8988T (cell line): ENCODE results near the gene RNF17.
"Not testable (repeated sequence)": the region's sequence is repeated elsewhere in the genome, so short reads cannot be mapped to it uniquely, and the experiment has no call there.

Experiments
- DNase-seq: peaks from one replicate; pipeline ENCODE4 v3.0.0; 2011

RNF17 gene

DNA sequence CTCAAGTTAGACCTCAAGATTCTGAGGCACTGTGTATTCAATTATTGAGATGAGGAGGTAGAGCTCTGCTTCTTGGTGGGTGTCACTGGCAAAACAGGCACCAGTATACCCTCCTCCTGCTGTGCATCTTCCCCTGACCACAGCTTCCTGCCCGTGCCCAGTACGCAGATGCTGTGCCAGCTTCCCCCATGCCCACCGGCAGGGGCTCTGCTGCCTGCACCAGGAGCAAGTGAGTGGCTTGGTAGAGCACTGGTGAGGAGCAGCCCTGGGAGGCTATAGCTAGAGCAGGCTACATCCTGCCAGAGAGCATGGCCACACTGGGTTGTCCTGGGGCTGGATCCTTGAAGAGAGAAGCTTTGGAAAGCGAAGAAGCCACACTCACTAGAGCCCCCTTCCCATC is 21.0 kb upstream of the RNF17 start:
- DNase-seq = no peak

DNA sequence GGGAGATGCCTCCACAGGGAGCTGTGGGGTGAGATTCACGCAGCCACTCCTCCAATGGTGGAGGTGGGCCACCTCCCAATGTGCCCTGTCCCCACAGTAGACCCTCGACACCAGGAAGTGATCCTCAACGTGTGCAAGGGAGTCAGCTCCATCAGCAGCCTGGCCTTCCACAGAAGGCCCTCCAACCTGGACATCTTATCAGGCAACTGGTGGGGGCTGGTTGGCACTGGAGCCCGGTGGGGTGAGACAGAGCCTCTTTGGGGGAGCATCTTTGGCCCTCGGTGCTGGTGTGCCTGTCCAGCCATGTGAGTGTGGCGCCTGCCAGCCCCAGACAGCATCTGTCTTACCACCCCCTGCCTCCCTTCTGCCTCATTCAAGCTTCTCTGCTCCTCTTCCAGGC is 19.7 kb upstream of the RNF17 start:
- no peak for DNase-seq

GRCh38 chr13:24745516-24745860 is 18.5 kb upstream of the RNF17 start:
- DNase-seq = no peak

GRCh38 chr13:24745861-24746617 is 17.9 kb upstream of the RNF17 start:
- DNase-seq = no peak

DNA sequence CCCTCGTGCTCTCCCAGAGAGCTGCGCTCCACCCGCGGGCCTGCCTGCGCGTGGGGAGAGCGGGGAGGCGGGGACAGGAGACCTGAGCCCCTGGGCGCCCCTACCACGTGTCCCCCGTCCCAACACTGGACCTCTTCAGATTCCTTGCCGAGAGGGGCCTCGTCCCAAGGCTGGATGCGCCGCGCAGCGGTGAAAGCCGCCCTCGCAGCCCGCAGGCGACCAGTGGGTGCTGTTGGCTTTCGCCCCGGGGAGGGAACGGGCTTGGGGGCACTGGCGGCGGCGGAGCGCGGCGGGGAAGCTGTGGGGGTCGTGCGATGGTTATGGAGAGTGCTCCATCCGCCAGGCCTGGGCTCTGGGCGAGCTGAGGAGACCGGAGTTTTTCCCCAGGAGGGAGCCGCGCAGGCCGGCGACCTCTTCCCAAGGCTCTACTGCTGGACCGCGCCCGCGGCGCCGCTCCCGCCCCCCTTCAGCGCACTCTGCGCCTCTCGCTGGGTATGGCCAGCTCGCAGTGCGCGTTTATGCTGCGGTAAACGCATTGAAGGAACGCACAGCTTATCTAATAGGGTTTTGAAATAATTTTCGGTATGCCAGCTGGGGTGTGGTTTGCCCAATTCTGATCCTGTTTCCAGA is 17.2 kb upstream of the RNF17 start:
- no peak for DNase-seq

DNA sequence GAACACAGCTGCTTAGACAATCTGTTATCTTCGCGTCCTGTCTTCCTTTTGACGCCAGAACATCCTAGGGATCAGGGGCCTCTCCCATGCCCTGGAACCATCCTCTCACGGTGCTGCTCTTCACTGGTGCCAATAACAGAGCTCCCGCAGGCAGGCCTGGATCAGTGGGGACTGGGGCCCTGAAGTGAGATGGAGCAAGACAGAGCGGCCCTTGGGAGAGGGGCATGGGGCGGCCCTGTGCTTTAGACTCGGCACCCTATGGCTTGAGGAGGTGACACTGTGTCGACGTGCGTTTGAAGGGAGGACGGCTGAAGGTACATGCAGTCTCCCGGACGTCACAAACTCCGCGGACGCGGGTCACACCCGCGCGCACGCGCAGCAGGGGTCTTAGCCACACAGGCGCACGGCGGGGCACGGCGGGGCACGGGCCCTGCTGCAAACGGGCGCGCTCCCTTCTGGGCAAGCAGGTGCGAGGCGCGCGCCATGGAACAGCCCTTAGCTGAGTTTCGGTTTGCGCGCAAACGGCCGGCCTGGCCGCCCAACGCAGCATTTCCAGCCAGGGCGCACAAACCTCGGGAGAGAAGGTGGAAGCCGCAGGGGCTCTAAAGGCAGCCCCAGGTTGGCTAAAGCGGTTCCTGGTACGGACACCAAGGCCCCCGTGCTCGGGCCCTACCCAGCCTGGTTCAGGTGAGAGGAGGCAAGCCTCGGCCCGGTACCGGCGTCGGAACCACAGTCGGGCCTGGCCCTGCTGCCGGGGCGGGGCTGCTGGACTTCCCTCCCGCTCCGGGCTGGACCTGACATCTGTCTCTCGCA is 16.5 kb upstream of the RNF17 start:
- DNase-seq = no peak

DNA sequence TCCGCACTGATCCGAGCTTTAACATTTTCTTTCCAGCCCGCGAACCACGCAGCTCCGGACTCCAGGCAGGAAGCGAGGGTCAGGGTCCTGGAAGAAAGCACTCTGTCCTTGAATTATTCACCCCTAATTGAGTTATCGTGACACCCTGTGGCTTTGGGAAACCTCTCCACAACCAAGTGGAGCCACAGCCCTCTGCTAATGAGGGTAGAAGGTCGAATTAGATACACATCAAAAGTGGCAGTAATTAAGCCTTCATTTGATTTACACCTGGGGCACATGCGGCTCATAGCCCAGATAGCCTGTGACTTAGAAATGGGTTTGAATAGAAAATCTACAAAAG is 15.9 kb upstream of the RNF17 start:
- DNase-seq = no peak

DNA sequence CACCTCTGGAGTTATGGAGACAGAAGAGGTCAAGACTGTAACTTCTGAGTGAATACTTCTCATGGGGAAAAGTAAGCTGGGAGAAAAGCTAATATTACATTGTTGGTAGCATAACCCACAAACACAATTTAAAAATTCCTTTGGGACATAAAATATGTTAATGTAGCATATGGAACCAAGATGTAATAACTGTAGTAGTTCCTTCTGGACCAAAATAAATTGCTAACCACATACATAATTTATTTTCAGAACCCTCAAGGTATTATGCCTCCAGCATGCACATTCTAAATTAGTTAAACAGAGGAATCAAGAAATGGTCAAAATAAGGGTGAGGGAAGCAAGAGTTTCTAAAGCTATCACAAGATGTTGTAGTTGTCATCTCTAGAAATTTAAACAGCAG is 4.8 kb upstream of the RNF17 start:
- DNase-seq = no peak

DNA sequence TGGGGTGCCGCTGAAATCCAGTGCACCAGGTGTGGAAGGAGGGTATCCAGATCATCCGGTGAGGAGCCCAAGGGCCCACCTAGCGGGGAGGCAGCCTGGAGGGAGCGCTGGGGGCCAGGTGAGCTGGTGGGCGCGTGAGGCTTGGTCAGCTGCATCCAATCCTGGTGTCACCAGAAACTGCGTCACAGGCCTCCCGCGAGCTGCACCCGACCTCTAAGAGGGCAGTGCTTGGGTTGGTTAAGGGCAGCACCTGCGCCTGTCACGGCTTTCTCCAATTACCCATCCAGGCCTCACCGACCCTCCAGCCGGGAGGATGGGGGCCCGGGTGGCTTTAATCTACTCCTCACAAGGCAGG is 284 bp downstream of the RNF17 start:
- DNase-seq = no peak

DNA sequence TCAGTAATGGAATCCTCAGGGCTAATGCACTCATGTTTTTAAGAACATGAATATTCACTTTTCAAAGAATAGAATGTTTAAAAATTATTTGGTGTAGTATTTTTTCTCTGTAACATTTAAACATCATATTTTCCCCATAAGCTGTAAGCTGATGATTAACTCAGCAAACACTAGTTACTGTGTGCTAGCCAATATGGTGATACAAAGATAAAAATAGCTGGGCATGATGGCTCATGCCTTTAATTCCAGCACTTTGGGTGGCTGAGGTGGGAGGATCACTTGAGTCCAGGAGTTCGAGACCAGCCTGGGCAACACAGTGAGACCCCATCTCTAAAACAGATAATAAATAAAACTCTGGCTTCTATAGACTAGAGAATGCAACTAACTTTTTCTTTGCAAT is 13.2 kb downstream of the RNF17 start:
- no peak for DNase-seq

DNA sequence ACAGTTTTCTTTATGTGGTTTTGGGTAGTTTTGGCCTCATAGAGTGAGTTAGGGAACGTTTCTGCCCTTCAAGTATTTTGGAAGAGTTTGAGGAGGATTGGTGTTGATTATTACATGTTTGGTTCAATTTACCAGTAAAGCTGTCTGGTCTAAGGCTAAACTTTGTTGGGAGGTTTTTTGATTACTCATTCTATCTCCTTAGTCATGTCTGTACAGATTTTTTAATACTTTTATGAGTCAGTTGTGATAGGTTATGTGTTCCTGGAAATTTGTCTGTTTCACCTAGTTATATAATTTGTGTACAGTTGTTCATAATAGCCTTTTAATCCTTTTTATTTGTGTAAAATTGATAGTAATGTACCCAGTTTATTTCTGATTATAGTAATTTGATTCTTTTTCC is 20.4 kb downstream of the RNF17 start:
- no peak for DNase-seq

GRCh38 chr13:24788538-24788937 is 24.6 kb downstream of the RNF17 start:
- DNase-seq = no peak

DNA sequence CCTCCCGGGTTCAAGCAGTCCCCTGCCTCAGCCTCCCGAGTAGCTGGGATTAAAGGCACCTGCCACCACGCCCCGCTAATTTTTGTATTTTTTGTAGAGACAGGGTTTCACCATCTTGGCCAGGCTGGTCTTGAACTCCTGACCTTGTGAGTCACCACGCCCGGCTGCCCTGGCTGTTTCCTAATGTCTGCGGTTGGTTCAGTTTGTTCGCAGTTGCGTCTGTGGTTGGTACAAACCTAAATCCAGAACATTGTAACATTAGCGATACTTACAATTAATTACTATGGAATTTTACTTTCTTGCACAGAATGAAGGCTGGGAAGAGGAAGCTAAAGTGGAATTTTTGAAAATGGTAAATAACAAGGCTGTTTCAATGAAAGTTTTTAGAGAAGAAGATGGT is 38.1 kb downstream of the RNF17 start:
- DNase-seq = no peak

DNA sequence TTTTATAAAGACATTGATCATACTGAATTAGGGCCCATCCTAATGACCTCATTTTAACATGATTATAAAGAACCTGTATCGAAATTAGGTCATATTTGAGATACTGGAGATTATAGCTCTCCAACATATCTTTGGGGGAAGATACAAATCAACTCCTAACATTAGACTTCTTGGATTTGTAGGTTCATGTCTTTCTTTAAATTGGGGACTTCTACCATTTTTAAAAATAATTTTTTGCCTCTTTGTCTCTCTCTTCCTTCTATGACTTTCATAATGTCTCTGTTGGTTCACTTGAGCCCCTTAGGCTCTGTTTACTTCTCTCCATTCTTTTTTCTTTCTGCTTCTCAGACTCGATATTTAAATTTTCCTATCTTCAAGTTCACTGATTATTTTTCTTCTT is 57.2 kb downstream of the RNF17 start:
- DNase-seq = no peak

DNA sequence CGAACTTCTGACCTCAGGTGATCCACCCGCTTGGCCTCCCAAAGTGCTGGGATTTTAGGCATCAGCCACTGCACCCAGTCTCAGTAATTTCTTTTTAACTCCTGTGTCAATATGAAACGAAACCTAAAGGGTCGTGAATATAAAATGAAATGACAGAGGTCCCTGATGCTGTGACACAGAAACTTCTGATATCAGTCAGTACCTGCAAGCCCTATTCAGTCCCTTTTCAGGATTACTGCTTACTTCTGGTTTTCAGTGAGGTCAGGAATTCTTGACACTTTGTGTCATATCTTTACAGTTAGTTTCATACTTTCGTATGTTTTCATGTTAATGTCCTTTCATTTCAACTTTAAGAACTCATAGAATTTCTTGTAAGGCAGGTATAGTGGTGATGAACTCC is 58.7 kb downstream of the RNF17 start:
- no peak for DNase-seq

DNA sequence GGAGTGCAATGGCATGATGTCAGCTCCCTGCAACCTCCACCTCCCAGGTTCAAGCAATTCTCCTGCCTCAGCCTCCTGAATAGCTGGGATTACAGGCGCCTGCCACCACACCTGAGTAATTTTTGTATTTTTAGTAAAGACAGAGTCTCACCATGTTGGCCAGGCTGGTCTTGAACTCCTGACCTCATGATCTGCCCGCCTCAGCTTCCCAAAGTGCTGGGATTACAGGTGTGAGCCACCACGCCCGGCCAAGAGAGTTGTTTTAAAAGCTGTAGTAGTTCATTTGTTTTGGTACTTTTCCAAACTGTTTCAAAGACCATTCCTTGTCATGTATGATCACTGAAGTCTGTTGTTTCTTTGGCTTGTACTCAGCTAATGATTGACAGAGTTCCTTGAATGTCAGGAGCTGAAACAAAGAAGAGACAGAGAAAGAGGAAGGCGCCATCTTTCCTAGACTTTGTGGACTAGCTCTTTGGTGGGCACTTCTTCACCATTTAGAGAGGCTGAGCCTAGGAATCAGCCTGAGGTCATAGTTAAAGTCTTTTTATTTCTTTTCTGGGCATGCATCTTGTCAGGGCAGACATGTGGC is 59.2 kb downstream of the RNF17 start:
- not testable (repeated sequence) for DNase-seq

- no peak for DNase-seq
Observed at GRCh38 chr13:24827799-24828198, 63.8 kb downstream of the RNF17 start.

- no peak for DNase-seq
Observed at GRCh38 chr13:24834902-24835510, 71.0 kb downstream of the RNF17 start.

GRCh38 chr13:24837528-24837927 is 73.6 kb downstream of the RNF17 start:
- not testable (repeated sequence) for DNase-seq

- no peak for DNase-seq
Observed at GRCh38 chr13:24842549-24843274, 78.7 kb downstream of the RNF17 start.

DNA sequence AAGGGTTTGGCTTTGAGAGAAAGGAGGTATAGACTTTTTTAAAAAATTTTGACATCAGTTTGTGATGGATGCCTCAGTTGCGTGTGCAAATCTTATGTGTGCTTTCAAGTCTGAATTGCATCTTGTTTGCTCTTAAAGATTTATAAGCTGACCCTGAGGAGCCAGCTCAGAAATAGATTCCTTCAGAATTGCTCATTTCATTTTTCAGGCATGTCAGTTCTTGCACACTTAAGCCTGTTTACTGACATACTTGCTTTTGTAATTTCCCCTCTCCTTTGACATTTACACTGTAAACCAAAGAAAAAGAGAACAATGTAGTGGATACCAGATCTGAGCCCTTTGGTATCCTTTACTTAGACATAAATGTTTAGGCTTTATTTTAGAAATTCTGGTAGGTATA is 87.6 kb downstream of the RNF17 start:
- DNase-seq = no peak

DNA sequence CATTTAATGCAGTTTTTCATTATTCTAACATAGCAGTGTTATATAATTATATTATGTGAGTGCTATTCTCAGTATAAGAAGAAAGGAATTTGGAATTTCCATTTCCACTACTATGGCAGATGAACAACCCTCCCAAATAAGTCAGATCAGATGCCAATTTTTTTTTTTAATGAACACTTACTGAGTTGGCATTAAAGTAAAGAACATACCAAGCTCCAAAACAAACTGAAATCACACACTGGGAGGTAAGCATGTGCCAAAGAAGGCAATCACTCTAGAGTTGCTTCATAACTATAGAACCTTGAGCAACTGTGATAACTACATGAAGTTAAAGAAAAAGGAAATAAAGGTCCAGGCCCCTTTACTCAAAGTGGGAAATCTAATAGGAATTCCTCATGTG is 90.3 kb downstream of the RNF17 start:
- no peak for DNase-seq

- no peak for DNase-seq
Observed at GRCh38 chr13:24858953-24859352, 95.0 kb downstream of the RNF17 start.
